GM08714 (cell line): ENCODE measurements around the gene POLQ.

Experiments used
- H3K4me3 ChIP-seq: fragments of 200-500 bp; sonication (Bioruptor generic); 2 replicates; pipeline ENCODE4 v1.5.1; 2014; ENCODE audit warnings: mild to moderate bottlenecking, low read length, inconsistent platforms
- ZNF274 ChIP-seq: IDR thresholded peaks from 2 replicates; pipeline ENCODE4 v1.6.1; 2012; ENCODE audit warnings: mild to moderate bottlenecking, low read depth, low read length

Gene POLQ

DNA sequence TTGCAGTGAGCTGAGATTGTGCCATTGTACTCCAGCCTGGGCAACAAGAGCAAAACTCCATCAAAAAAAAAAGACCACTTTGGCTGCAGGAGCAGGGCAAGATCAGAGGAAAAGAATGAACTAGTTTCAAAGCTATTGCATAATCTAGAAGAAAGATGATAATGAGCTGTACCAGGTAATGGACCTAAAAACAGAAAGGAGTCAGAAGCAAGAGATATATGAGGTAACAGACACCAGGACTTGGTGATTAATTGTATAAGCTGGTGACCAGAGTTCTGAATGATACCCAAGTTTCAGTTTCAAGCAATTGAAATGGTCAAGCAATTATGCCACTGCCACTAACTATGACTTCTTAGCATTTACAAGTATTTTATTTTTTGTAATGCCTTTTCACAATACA lies 2.9 kb downstream of the POLQ start:
- no peak overlapping the region for H3K4me3 ChIP-seq
- TF ChIP-seq ZNF274: no peak

DNA sequence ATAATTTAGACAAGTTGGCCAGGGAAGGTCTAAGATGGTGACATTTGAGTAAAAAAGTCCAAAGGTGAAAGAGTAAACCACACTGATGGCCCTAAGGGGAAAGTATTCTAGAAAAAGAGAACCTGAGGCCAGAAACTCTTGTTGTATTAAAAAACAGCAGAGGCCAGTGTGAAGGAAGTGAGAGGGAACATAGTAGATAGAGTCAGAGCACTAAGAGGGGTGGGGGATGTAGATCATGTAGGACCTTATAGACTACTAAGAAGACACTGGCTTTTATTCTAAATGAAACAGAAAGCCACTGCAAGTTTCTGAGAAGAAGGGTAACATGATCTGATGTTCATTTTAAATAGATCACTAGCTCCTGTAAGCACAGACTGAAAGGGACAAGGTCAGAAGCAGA lies 14.5 kb downstream of the POLQ start:
- H3K4me3 ChIP-seq: no peak overlapping the region
- TF ChIP-seq ZNF274: no peak

DNA sequence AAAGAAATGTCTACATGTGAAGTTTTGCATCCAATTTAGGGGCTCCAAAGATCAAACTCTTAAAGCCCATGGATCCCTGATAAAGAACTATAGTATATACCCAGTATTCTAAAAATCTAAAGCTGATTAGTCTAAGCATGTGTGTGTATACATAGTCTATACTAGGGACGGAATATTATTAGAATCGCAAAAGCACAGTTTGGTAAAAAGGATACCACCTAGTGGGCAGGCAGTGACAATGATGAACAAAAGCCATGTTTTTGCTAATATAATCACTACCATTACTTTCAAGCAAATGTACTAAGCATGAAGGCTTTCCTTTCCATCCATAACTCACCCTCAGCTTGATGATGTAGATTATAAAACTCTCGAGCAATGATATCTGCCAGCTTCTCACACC lies 16.5 kb downstream of the POLQ start:
- no peak for TF ChIP-seq ZNF274
- no peak overlapping the region for H3K4me3 ChIP-seq

DNA sequence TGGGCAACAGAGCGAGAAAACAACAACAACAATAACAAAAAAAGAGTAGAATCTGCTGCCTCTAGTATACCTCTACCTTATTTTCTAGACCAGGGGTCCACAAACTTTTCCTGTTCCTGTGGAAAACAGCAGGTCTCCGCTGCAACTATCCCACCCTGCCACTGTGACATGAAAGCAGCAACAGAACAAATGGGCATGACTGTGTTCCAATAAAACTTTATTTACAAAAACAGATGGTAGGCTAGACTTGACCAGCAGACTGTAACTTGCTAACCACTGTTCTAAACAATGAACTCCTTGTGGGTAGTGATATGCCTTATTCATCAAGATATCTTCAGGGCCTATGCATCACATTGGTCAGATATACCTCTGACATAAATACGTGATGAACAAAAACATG lies 25.3 kb downstream of the POLQ start:
- H3K4me3 ChIP-seq: no peak overlapping the region
- TF ChIP-seq ZNF274: no peak

DNA sequence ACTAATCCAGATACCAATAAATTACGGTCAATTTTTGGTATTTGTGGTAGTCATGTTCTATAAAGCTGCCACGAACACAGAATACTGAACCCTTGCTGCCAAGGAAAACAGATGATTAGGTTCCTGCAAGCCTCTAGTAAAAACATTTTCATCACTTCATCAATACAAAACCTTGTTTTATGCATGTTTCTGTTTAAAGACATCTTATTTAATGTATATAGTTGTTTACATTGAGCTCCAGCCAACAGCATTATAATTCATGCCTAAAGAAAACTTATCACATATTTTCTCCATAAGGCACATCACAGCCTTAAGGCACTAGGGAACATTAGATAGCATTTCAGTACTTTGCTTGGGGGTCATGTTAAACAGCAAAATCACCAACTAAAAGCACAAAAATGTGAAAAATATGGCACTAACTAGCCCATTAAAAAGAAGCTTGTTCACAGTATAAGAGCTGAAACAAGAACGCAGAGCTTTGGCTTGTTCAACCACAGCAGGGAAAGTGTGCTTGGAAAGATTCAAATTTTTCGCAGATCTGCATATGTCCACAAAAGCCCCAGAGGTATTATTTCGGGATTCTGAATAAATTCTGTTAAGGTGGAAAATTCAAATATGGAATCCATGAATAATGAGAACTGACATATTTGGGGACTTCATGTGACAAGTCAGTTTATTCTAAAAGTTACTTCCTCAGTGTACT lies 27.7 kb downstream of the POLQ start:
- TF ChIP-seq ZNF274: no peak
- H3K4me3 ChIP-seq: no peak overlapping the region

DNA sequence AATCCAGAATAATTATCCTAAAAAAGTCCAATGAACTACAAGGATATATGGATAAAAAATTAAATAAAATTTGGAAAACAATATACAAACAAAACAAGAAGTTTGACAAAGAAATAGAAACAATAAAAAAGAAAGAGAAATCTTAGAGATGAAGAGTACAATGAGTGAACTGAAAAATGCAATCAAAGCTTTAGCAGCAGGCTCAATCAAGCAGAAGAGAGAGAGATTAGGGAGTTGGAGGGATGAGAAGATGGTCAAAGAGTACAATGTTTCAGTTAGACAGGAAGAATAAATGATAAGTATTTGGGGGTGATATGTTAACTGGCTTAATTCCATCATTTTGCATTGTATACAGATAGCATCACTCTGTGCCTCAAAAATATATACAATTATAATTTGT lies 29.9 kb downstream of the POLQ start:
- no peak for TF ChIP-seq ZNF274
- H3K4me3 ChIP-seq: no peak overlapping the region

DNA sequence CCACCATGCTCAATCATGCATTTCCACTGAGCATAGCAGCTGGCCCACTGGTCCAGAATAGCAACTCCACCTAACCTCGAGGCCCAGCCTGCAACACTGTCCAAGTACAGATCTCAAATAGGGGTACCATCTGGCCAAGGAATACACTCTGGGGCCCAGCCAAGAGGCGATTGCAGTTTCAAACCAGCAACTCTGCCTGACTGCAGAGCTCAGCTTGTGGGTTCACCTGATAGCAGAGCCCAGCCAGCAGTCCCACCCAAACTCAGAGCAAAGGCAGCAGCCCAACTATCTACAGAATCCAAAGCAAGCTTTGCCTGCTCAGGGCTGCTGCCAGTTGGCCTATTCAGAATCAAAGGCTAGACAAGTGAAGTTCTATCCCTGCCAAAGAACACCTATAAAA lies 30.5 kb downstream of the POLQ start:
- no peak overlapping the region for H3K4me3 ChIP-seq
- no peak for TF ChIP-seq ZNF274

DNA sequence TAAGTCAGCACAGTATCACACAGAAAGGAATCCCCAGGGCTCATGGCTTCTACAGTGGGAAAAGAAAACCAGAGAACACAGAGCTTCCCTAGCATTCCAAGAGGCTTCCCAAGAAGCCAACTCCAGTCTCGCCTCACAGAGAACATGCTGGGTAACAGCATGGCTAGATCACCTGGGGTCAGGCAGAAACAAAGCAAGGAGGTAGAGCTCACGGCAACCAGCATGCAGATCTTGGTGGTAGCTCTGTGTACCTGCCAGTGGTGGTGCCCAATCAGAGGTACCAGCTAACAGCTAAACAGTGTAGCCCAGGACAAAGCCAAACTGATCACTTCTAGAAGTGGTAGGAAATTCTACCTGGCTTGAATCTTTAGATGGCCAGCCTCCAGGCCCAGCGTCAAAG lies 31.3 kb downstream of the POLQ start:
- no peak for TF ChIP-seq ZNF274
- no peak overlapping the region for H3K4me3 ChIP-seq

DNA sequence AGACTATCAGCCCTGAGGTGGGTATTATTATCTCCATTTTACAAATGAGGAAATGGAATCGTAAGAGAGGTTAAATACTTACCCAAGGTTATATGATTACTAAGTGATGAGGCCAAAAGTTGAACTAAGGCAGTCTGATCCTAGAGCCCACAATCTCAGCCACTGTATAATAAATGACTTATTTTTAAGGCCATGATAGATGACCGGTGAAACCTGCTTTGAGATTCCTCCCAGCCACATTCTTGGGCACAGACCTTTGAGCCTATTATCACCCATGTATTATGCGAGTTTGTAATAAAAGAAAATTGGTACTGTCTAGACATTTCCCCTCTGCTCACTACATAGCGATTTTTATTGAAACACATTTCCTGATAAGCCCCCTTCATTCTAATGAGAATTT lies 37.4 kb downstream of the POLQ start:
- TF ChIP-seq ZNF274: no peak
- H3K4me3 ChIP-seq: no peak overlapping the region

DNA sequence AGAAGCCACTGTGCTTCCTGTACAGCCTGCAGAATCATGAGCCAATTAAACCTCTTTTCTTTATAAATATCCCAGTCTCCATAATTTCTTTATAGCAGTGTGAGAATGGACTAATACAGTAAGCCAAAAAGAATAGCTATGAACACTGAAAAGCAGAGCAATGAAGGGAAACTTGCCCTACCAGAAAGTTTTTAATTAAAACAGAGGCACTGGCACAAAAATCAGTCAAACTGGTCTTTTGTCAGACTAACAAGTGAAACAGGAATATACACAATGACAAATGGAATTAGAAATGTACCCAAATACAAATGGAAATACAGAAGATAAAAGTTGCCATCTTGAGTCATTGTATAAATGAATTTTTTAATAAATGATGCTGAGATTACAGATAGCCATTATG lies 40.5 kb downstream of the POLQ start:
- no peak for TF ChIP-seq ZNF274
- no peak overlapping the region for H3K4me3 ChIP-seq

DNA sequence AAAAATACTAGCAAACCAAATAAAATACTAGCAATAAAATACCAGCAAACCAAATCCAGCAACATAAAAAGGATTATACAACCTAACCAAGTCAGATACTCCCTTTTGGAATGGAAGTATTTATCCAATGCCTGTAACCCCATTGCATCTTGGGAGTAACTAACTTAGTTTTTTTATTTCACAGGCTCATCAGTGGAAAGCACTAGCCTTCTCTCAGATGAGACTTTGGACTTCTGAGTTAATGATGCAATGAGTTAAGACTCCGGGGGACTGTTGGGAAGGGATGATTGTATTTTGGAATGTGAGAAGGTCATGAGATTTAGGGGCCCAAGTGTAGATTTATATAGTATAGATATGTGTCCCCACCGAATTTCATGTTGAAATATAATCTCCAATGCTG lies 41.2 kb downstream of the POLQ start:
- no peak overlapping the region for H3K4me3 ChIP-seq
- no peak for TF ChIP-seq ZNF274

DNA sequence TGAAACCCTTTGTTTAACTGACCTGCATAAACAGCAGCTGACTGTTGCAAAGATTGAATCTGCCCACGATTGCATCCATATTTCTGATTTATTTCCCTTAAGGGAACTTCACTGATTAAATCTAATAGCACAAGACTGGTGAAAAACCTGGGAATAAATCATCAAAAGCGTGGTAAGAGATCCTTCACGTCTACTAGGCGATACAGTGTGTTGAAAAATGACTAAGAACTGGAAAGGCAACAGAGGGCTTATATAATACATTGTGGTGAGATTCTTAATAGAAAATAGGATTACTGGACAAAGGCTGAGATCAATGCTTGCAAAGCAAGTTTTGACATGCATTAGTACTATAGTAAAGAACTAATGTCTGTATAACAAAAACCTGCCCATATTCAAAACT lies 49.0 kb downstream of the POLQ start:
- H3K4me3 ChIP-seq: no peak overlapping the region
- TF ChIP-seq ZNF274: no peak

DNA sequence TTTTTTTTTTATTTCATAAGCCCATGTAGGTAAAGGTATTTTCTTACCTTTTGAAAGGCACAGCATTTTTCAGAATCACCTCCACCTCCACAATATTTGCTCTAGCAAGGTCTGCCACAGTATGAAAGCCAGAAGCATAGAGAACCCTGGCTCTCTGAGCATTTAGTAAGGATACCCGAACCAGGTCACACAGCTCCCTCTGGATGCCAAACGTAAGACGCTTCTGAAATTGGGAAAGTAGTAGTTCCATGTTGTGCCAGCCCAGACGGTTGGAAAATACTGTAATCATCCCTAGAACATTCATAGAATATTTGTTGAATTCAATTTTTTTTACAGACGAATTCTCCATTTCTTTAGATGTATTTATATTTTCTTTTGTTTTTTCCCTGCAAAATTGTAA lies 52.4 kb downstream of the POLQ start:
- TF ChIP-seq ZNF274: no peak
- no peak overlapping the region for H3K4me3 ChIP-seq

DNA sequence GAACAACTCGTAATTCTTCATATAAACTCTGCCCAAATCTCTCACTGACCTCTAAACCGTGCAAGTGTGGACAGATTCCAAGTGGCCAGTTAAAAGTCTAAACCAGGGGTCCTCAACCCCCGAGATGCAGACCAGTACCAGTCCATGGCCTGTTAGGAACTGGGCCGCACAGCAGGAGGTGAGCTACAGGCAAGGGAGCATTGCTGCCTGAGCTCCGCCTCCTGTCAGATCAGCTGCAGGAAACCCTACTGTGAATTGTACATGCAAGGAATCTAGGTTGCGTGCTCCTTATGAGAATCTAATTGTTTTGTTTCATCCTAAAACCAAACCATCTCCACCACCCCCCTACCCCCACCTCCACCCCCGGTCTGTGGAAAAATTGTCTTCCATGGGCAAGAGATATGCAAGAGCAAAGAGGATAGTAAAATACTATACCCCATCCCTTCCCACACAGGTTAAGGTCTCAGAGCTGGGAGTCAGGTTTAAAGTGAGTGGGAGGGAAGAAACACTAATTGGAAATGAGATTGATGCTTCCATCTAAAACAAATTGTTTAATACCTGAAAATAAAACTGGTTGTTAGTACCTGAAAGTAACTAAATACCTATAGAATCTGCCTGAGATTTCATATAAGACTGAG lies 54.0 kb downstream of the POLQ start:
- no peak for TF ChIP-seq ZNF274
- no peak overlapping the region for H3K4me3 ChIP-seq

DNA sequence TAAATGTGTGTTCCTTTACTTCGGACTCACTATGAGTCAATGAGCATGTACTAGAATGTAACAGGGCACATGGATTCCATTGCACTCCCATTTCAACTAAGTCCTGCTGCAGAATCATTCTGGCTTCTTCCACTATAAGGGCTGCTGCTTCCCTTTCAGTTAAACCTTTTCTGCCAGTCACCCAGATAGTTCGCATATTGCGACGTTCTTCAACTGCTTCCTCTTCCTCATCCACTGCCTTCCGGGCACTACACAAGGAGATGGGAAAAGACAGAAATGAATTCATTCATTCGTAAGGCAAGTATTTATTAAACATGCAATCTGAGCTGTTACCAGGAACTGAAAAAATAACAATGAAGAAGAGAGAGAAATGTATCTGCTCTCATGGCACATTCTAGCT lies 55.6 kb downstream of the POLQ start:
- TF ChIP-seq ZNF274: no peak
- H3K4me3 ChIP-seq: no peak overlapping the region

DNA sequence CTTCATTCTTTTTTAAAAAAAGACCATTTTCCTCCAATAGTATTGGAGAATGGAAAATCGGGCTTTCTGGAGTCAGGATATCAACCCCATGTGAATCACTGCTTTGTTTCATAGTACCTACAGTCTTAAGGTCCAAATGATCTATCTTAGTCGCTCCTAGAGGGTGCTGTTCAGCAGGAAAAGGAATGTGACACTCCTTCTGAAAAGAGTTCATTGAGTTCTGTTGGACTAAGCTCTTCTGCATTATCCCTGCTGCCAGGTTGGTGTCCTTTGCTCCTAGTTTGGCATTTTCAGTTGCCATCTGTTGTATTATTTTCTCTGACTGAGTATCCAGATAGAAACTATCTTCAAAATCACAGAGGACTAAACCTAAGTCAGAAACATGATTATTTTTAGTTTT lies 57.2 kb downstream of the POLQ start:
- H3K4me3 ChIP-seq: no peak overlapping the region

DNA sequence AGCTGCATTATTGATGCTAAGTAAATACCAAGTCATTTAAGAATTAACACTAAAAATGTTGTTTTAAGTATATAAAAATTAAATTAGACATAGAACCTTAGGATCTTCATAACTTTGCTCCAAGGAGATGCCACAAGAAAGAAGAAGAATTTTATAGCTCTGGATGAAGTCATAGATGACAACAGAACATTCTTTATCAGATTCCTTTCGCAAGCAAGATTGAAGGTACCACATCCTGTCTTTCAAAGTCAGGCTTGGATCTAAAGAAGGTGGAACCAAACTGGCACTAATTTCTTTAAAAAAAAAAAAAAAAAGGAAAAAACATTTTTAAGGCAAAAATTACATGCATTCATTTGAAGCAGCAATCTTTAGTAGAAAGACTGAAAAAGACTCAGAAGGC lies 62.5 kb downstream of the POLQ start:
- no peak for TF ChIP-seq ZNF274
- no peak overlapping the region for H3K4me3 ChIP-seq

More for the DNA sequence above, 57.2 kb downstream of the POLQ start:
- no peak for TF ChIP-seq ZNF274
